DMS53 treated with DMSO at 0.1 percent for 48 hours (cell line): Measurements from ENCODE around the gene HK2.
A peak's percentile ranks its signal among the peaks of the same experiment; 100 is the strongest.
"Not testable (repeated sequence)": the region's sequence is repeated elsewhere in the genome, so short reads cannot be mapped to it uniquely, and the experiment has no call there.

Experiments used
- DNase-seq: peaks from one replicate; lab custom pipeline; 2025; ENCODE audit not compliant: unreplicated experiment; lab: John Stamatoyannopoulos, UW

Gene HK2

GRCh38 chr2:74833418-74834233, at the start of gene HK2:
Gene HK2, plus strand, starts transcription at chr2:74834127. Its CDS starts 454 bp downstream, at chr2:74834581.
- DNase-seq = peak; percentile 75

GRCh38 chr2:74789271-74789670, 44.7 kb upstream of the HK2 start:
- no peak for DNase-seq

- DNase-seq = no peak
Observed at GRCh38 chr2:74792282-74792681, 41.6 kb upstream of the HK2 start.

GRCh38 chr2:74794878-74795277, 39.0 kb upstream of the HK2 start:
- DNase-seq = not testable (repeated sequence)

GRCh38 chr2:74806355-74806839, 27.5 kb upstream of the HK2 start:
- DNase-seq = no peak

GRCh38 chr2:74806920-74807319, 27.0 kb upstream of the HK2 start:
- DNase-seq = no peak

- no peak for DNase-seq
Observed at GRCh38 chr2:74812787-74813590, 20.9 kb upstream of the HK2 start.

- DNase-seq = peak; percentile 51
Observed at GRCh38 chr2:74814102-74814501, 19.8 kb upstream of the HK2 start.

GRCh38 chr2:74815941-74816340, 18.0 kb upstream of the HK2 start:
- peak; percentile 60 for DNase-seq

GRCh38 chr2:74816540-74817303, 17.2 kb upstream of the HK2 start:
- DNase-seq = peak; percentile 96

GRCh38 chr2:74817304-74817675, 16.6 kb upstream of the HK2 start:
- DNase-seq = no peak

GRCh38 chr2:74819702-74820101, 14.2 kb upstream of the HK2 start:
- DNase-seq = no peak

- DNase-seq = peak; percentile 5
Observed at GRCh38 chr2:74821177-74822126, 12.5 kb upstream of the HK2 start.

- DNase-seq = no peak
Observed at GRCh38 chr2:74822771-74823566, 11.0 kb upstream of the HK2 start.

GRCh38 chr2:74824679-74825078, 9.2 kb upstream of the HK2 start:
- DNase-seq = peak; percentile 4

- DNase-seq = no peak
Observed at GRCh38 chr2:74828543-74828942, 5.4 kb upstream of the HK2 start.

GRCh38 chr2:74831693-74832530, 2.0 kb upstream of the HK2 start:
- DNase-seq = peak; percentile 27

- DNase-seq = peak; percentile 26
Observed at GRCh38 chr2:74834234-74834791, 386 bp downstream of the HK2 start.
